Testis (tissue), 2 donors: ENCODE results near the gene PPP6R2.

Source experiments
- CTCF ChIP-seq, 3 experiments: fragments of 450-650 bp in 2 of 3; fragments of 200-600 bp in 1 of 3; sonication (generic) in 1 of 3; IDR thresholded peaks; one replicate each; pipeline ENCODE4 v1.5.1; 2016 to 2019; ENCODE audit warnings: antibody characterized with exemption in 3 of 3, mild to moderate bottlenecking in 2 of 3, moderate library complexity in 1 of 3
- POLR2A ChIP-seq: fragments of 450-650 bp; IDR thresholded peaks from one replicate; pipeline ENCODE4 v1.6.1; 2017; ENCODE audit warnings: antibody characterized with exemption, mild to moderate bottlenecking, moderate library complexity

GRCh38 chr22:50301581-50301991 lies 41.5 kb upstream of the PPP6R2 start:
- TF ChIP-seq CTCF (IDR thresholded peaks at IDR 0.05) (no peak), POLR2A (no peak)
